ENCODE measurements around the gene TMEM254.

DNA sequence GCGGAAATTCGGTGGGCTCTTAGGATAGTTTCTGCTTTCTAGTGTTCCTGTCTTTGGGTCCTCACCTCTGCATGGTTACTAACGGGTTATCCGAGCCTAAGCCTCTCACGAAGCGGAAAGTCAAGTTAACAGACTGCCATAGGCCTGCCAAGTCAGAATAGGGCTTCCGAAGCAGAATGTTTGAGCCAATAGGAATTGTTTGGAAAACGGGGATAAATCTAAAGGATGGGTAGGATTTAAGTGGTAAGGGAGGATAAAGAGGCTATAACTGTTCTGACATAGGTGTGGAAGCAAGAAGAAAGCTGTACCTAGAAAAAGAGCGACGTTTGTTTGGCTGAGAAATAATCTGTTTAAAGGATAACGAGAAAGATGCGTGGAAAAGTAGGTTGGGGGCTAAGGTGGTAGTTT lies 851 bp downstream of the TMEM254 start:
- no peak for TF ChIP-seq POLR2A (IDR thresholded peaks at IDR 0.05)
- TF ChIP-seq, protein P1, sequence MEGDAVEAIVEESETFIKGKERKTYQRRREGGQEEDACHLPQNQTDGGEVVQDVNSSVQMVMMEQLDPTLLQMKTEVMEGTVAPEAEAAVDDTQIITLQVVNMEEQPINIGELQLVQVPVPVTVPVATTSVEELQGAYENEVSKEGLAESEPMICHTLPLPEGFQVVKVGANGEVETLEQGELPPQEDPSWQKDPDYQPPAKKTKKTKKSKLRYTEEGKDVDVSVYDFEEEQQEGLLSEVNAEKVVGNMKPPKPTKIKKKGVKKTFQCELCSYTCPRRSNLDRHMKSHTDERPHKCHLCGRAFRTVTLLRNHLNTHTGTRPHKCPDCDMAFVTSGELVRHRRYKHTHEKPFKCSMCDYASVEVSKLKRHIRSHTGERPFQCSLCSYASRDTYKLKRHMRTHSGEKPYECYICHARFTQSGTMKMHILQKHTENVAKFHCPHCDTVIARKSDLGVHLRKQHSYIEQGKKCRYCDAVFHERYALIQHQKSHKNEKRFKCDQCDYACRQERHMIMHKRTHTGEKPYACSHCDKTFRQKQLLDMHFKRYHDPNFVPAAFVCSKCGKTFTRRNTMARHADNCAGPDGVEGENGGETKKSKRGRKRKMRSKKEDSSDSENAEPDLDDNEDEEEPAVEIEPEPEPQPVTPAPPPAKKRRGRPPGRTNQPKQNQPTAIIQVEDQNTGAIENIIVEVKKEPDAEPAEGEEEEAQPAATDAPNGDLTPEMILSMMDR (IDR thresholded peaks at IDR 0.05), result no peak
